ENCODE measurements around the gene AJM1. TPM values are rescaled to one million over a fixed set of nuclear protein-coding genes. Genes with fewer than 3 reads are reported as not detected.
A peak's percentile ranks its signal among the peaks of the same experiment; 100 is the strongest.
"Not testable (repeated sequence)": the region's sequence is repeated elsewhere in the genome, so short reads cannot be mapped to it uniquely, and the experiment has no call there.

AJM1 gene
- total RNA-seq, 2 experiments from 2014 or later = 1.7 to 2.0 TPM

- H3K27me3 Mint-ChIP-seq (ENCODE audit: low read depth); intact Hi-C loops (cut with micrococcal nuclease): not testable (repeated sequence)
- CTCF ChIA-PET = interaction anchor here (1.2 to 5.1 kb wide), 2 partner anchors 10 to 226 kb away, joined by 3 to 28 read pairs; partner anchors contain the start of gene TMEM141
Observed at GRCh38 chr9:136803009-136803550, 39.2 kb upstream of the AJM1 start.

DNA sequence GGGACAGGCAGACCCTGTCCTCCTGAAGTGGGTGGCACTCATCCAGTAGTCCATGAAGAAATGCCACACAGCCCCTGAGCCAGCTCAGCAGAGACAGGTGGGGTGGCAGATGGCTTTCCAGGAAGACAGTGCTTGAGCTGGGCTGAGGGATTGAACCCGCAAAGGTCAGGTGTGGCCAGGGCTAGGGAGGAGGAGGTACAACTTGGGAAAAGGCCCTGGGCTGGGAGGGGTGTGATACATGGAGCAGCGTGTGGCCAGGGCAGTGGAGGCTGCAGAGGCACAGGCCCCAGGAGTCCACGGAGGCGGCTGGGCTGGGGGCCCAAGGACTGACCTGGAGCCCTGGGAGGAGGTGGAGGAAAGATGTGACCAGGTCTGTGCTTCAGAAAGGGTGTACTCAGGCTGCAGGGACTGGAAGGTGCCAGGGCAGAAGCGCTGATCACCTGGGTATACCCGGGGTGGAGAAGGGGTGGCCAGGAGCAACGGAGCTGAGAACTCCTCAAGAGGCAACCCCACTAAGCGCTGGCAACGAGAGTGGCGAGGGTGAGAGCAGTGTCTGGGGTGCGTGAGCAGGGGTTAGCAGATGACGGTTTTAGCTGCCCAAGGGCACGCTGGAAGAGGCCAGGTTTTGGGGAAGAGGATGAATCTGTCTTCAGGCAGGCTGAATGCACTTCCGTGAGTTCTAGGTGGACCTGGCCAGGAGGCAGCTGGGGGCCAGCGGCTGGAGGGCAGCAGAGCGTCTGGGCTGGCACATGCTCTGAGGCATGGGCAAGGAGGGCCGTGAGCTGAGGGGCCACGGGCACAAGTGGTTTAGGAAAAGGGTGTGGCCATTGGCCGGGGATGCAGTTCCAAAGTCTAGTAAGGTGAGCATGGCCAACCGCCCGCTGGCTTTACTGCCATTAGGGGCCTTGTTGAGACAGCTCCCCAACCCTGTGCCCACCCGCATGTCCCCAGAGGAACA is 38.4 kb upstream of the AJM1 start:
- H3K27ac Mint-ChIP-seq = no peak overlapping the region
- peaks cover 3% of the 10 kb centered on the region for H3K36me3 Mint-ChIP-seq (ENCODE audit: low read depth)
- intact Hi-C loops (cut with micrococcal nuclease) = no loop called here
- CTCF ChIA-PET = interaction anchor here (0.6 to 5.1 kb wide), 4 partner anchors 11 to 231 kb away, joined by 3 to 28 read pairs (median 4); partner anchors contain the start of gene TMEM141
- H3K4me1 Mint-ChIP-seq (ENCODE audit: low read depth) = peaks cover 29% of the 10 kb centered on the region
- DNase-seq = no peak
- peaks cover 7% of the 10 kb centered on the region for H3K27me3 Mint-ChIP-seq (ENCODE audit: low read depth)
- H3K9me3 Mint-ChIP-seq = no peaks in the 10 kb centered on the region
- H3K4me3 Mint-ChIP-seq = no peak overlapping the region

More at GRCh38 chr9:136803009-136803550, 39.2 kb upstream of the AJM1 start:
- H3K9me3 Mint-ChIP-seq; H3K27ac Mint-ChIP-seq; H3K36me3 Mint-ChIP-seq (ENCODE audit: low read depth); H3K4me3 Mint-ChIP-seq; DNase-seq: not testable (repeated sequence)
- peaks cover 27% of the 10 kb centered on the region for H3K4me1 Mint-ChIP-seq (ENCODE audit: low read depth)

DNA sequence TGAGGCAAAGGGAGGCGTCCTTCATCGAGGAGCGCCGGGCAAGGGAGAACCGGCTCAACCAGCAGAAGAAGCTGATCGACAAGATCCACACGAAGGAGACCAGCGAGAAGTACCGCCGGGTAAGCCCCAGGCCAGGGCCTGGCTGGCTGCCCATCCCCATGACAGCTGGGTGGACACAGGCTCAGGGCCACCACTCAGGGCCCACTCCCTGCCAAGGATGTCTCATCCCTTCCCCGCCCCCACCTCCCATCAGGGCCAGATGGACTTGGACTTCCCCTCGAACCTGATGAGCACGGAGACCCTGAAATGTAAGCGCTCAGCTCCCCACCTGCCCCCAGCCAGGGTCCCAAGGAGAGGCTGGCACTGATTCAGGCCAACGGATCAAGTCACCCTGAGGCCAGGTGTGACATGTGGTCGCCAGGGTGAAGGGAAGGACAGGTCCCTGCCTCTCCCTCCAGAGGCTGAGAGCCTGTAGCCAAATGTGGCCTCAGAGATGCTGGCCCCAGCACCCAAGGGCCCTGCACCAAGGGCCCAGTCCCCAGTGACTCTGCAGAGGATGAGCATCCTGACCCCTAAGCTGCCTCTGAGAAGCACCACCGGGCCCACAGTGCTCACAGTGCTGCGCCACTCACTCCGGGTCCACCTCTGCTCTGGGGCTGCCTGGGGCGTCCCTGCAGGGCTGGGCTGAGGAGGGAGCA is 37.6 kb upstream of the AJM1 start:
- peaks cover 37% of the 10 kb centered on the region for H3K4me1 Mint-ChIP-seq (ENCODE audit: low read depth)
- CTCF ChIA-PET = interaction anchor here (0.6 to 5.1 kb wide), 3 partner anchors 12 to 230 kb away, joined by 4 to 28 read pairs (median 4); partner anchors contain the start of gene TMEM141
- H3K36me3 Mint-ChIP-seq (ENCODE audit: low read depth) = peaks cover 6% of the 10 kb centered on the region
- intact Hi-C loops (cut with micrococcal nuclease) = loop anchor here (5.0 kb wide), 2 partner anchors 83 to 398 kb away; partner anchors contain the start of genes TPRN and TRAF2
- peaks cover 7% of the 10 kb centered on the region for H3K27me3 Mint-ChIP-seq (ENCODE audit: low read depth)
- H3K4me3 Mint-ChIP-seq = no peak overlapping the region
- no peaks in the 10 kb centered on the region for H3K9me3 Mint-ChIP-seq
- H3K27ac Mint-ChIP-seq = no peak overlapping the region
- no peak for DNase-seq

- CTCF ChIA-PET = interaction anchor here (5.1 kb wide), 1 partner anchor 12 kb away, joined by 28 read pairs; the partner anchor contains the start of gene TMEM141
- DNase-seq = no peak
- no peak overlapping the region for H3K4me3 Mint-ChIP-seq
- H3K36me3 Mint-ChIP-seq (ENCODE audit: low read depth) = peaks cover 9% of the 10 kb centered on the region
- intact Hi-C loops (cut with micrococcal nuclease) = loop anchor here (5.0 kb wide), 2 partner anchors 82 to 397 kb away; partner anchors contain the start of genes TPRN and TRAF2
- no peaks in the 10 kb centered on the region for H3K9me3 Mint-ChIP-seq
- peaks cover 41% of the 10 kb centered on the region for H3K4me1 Mint-ChIP-seq (ENCODE audit: low read depth)
- peaks cover 5% of the 10 kb centered on the region for H3K27me3 Mint-ChIP-seq (ENCODE audit: low read depth)
- no peak overlapping the region for H3K27ac Mint-ChIP-seq
Observed at GRCh38 chr9:136805207-136805740, 37.0 kb upstream of the AJM1 start.

- intact Hi-C loops (cut with micrococcal nuclease) = loop anchor here (2.0 to 5.0 kb wide), 4 partner anchors 15 to 396 kb away; partner anchors contain the start of genes PHPT1, TMEM141, TPRN and TRAF2
- no peak for DNase-seq
- CTCF ChIA-PET = interaction anchor here (2.1 to 5.1 kb wide), 3 partner anchors 13 to 37 kb away, joined by 6 to 28 read pairs (median 8); partner anchors contain the start of genes AJM1 and TMEM141
- Mint-ChIP-seq H3K27ac (no peak overlapping the region), H3K4me3 (peak overlapping the region; percentile 82), H3K27me3 (ENCODE audit: low read depth) (no peaks in the 10 kb centered on the region), H3K9me3 (no peaks in the 10 kb centered on the region), H3K36me3 (ENCODE audit: low read depth) (peaks cover 11% of the 10 kb centered on the region), H3K4me1 (ENCODE audit: low read depth) (peaks cover 37% of the 10 kb centered on the region)
Observed at GRCh38 chr9:136806067-136806466, 36.2 kb upstream of the AJM1 start.

DNA sequence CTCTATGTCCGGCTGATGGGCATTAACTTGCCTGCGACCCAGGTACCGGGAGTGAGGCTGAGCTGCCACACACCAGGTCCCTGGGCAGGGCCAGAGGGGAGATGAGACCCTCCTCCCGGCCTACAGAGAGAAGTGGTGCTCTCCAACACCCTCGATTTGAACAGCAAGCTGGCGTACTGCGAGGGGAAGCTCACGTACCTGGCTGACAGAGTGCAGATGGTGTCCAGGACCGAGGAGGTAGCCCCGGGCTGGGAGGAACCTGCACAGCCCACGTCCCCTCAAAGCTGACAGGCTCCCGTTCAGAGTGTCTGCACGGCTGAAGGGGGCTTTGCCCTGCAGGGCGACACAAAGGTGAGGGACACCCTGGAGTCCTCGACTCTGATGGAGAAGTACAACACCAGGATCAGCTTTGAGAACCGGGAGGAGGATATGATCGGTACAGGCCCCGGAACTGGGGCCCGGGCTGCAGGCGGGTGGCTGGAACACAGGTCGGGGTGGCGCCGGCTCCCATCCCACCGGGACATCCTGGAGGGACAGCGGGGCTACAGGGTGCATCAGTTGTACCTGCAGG is 35.6 kb upstream of the AJM1 start:
- Mint-ChIP-seq H3K27ac (peak overlapping the region; percentile 88), H3K36me3 (ENCODE audit: low read depth) (peaks cover 12% of the 10 kb centered on the region), H3K4me3 (peak overlapping the region; percentile 82), H3K4me1 (ENCODE audit: low read depth) (peaks cover 36% of the 10 kb centered on the region), H3K27me3 (ENCODE audit: low read depth) (no peaks in the 10 kb centered on the region), H3K9me3 (no peaks in the 10 kb centered on the region)
- CTCF ChIA-PET = interaction anchor here (2.1 to 5.1 kb wide), 3 partner anchors 14 to 36 kb away, joined by 6 to 28 read pairs (median 8); partner anchors contain the start of genes AJM1 and TMEM141
- no peak for DNase-seq
- intact Hi-C loops (cut with micrococcal nuclease) = loop anchor here (1.0 to 5.0 kb wide), 5 partner anchors 16 to 396 kb away; partner anchors contain the start of genes PAXX, PHPT1, TMEM141 and TPRN

GRCh38 chr9:136807281-136808074 is 34.8 kb upstream of the AJM1 start, which contains the start of gene RABL6:
RABL6 (plus strand) TSS chr9:136807948; CDS start chr9:136808197, 249 bp downstream.
- Mint-ChIP-seq H3K4me1 (ENCODE audit: low read depth) (peaks cover 32% of the 10 kb centered on the region), H3K4me3 (peak within 1 kb of the TSS; percentile 82), H3K27me3 (ENCODE audit: low read depth) (no peaks in the 10 kb centered on the region), H3K36me3 (ENCODE audit: low read depth) (peaks cover 12% of the 10 kb centered on the region), H3K9me3 (no peaks in the 10 kb centered on the region), H3K27ac (peak within 1 kb of the TSS; percentile 88)
- intact Hi-C loops (cut with micrococcal nuclease) = loop anchor here (1.0 to 5.0 kb wide), 5 partner anchors 17 to 395 kb away; partner anchors contain the start of genes PAXX, PHPT1, TMEM141 and TPRN
- DNase-seq = peak; percentile 76
- CTCF ChIA-PET = interaction anchor here (2.1 to 5.1 kb wide), 3 partner anchors 14 to 35 kb away, joined by 6 to 28 read pairs (median 8); partner anchors contain the start of genes AJM1 and TMEM141

GRCh38 chr9:136808075-136808805 is 34.0 kb upstream of the AJM1 start:
- peaks cover 18% of the 10 kb centered on the region for H3K36me3 Mint-ChIP-seq (ENCODE audit: low read depth)
- CTCF ChIA-PET = interaction anchor here (0.7 to 5.1 kb wide), 6 partner anchors 12 to 51 kb away, joined by 3 to 28 read pairs (median 6); partner anchors contain the start of genes AJM1, CCDC183 and TMEM141
- peaks cover 38% of the 10 kb centered on the region for H3K4me1 Mint-ChIP-seq (ENCODE audit: low read depth)
- DNase-seq = peak; percentile 40
- intact Hi-C loops (cut with micrococcal nuclease) = loop anchor here (5.0 kb wide), 2 partner anchors 79 to 394 kb away; partner anchors contain the start of genes TPRN and TRAF2
- peak overlapping the region; percentile 76 for H3K4me3 Mint-ChIP-seq
- peak overlapping the region; percentile 18 for H3K27ac Mint-ChIP-seq
- H3K27me3 Mint-ChIP-seq (ENCODE audit: low read depth) = no peaks in the 10 kb centered on the region
- no peaks in the 10 kb centered on the region for H3K9me3 Mint-ChIP-seq

GRCh38 chr9:136808806-136809158 is 33.5 kb upstream of the AJM1 start:
- intact Hi-C loops (cut with micrococcal nuclease) = loop anchor here (5.0 kb wide), 2 partner anchors 79 to 394 kb away; partner anchors contain the start of genes TPRN and TRAF2
- H3K9me3 Mint-ChIP-seq = no peaks in the 10 kb centered on the region
- peak overlapping the region; percentile 74 for H3K4me3 Mint-ChIP-seq
- H3K4me1 Mint-ChIP-seq (ENCODE audit: low read depth) = peaks cover 38% of the 10 kb centered on the region
- H3K27me3 Mint-ChIP-seq (ENCODE audit: low read depth) = no peaks in the 10 kb centered on the region
- no peak for DNase-seq
- peak overlapping the region; percentile 18 for H3K27ac Mint-ChIP-seq
- peaks cover 23% of the 10 kb centered on the region for H3K36me3 Mint-ChIP-seq (ENCODE audit: low read depth)
- CTCF ChIA-PET = interaction anchor here (0.7 to 0.9 kb wide), 3 partner anchors 13 to 51 kb away, joined by 3 to 5 read pairs (median 3); partner anchors contain the start of gene CCDC183
